Measurements from ENCODE around the gene MMP24. TPM values are rescaled to one million over a fixed set of nuclear protein-coding genes. Genes with fewer than 3 reads are reported as not detected.

MMP24 gene
- total and polyA plus RNA-seq, 2 of the 13 experiments (the other 11 are each of a cell fraction or from before 2014, with no cell fraction given), result 0.29 to 0.35 TPM

GRCh38 chr20:35263532-35264341 lies 37.2 kb downstream of the MMP24 start (continued):
- TF ChIP-seq ZHX2 (IDR thresholded peaks at IDR 0.05; ENCODE audit: low read depth) (0 out of 2 replicates have a peak, but pooled peaks have one; percentile 28), ZHX2 (CRISPR knock-in tag; IDR thresholded peaks at IDR 0.05; ENCODE audit: borderline replicate concordance) (no peak), MBNL3 (CRISPR knock-in tag; conservative IDR thresholded peaks at IDR 0.05) (no peak), HMG20A (CRISPR knock-in tag; IDR thresholded peaks at IDR 0.05; ENCODE audit: borderline replicate concordance) (no peak), POLR2AphosphoS2 (IDR thresholded peaks at IDR 0.05; ENCODE audit: low read depth, low read length) (peak; percentile 24; the same call in 1 of the 2 replicates), HIC2 (CRISPR knock-in tag; IDR thresholded peaks at IDR 0.05; ENCODE audit: low read depth) (no peak), ZBTB3 (CRISPR knock-in tag; IDR thresholded peaks at IDR 0.05; ENCODE audit: borderline replicate concordance, low read depth) (no peak), ZNF607 (CRISPR knock-in tag; IDR thresholded peaks at IDR 0.05; ENCODE audit: borderline replicate concordance) (peak; percentile 62; the same call in 1 of the 2 replicates), KLF15 (CRISPR knock-in tag; IDR thresholded peaks at IDR 0.05; ENCODE audit: borderline replicate concordance) (no peak), ZNF253 (CRISPR knock-in tag; IDR thresholded peaks at IDR 0.05; ENCODE audit: borderline replicate concordance) (peak; percentile 77; the same call in 1 of the 2 replicates), TERF1 (CRISPR knock-in tag; IDR thresholded peaks at IDR 0.05) (0 out of 2 replicates have a peak, but pooled peaks have one; percentile 42), MED13 (CRISPR knock-in tag; IDR thresholded peaks at IDR 0.05) (no peak), SP4 (CRISPR knock-in tag; IDR thresholded peaks at IDR 0.05) (peak; percentile 32; the same call in 1 of the 2 replicates), ZNF746 (CRISPR knock-in tag; IDR thresholded peaks at IDR 0.05) (0 out of 2 replicates have a peak, but pooled peaks have one; percentile 24), ZNF747 (CRISPR knock-in tag; IDR thresholded peaks at IDR 0.05; ENCODE audit: borderline replicate concordance) (no peak), RFX3 (CRISPR knock-in tag; IDR thresholded peaks at IDR 0.05) (no peak), TBX3 (IDR thresholded peaks at IDR 0.05; ENCODE audit: borderline replicate concordance) (no peak)

Measured in HepG2 (cell line).